ENCODE data around the gene P4HTM. TPM values are rescaled to one million over a fixed set of nuclear protein-coding genes. Genes with fewer than 3 reads are reported as not detected.

Gene P4HTM
- total and polyA plus RNA-seq, 7 experiments from 2014 or later: 19.7 to 74.7 (median 52.2) TPM

DNA sequence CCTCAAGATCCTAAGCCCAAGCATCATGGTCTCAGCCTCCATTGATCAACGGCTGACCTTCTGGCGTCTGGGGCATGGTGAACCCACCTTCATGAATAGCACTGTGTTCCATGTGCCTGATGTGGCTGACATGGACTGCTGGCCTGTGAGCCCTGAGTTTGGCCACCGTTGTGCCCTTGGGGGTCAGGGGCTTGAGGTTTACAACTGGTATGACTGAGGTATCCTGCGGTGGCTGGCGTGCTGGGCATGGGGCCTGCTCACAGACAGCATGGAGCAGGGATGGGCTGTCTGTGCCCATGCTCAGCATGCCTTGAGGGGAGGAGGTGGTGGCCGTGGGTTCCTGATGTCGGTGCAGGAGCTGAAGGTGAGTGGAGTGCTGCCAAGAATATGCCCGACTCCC lies 25.0 kb downstream of the P4HTM start:
- ATAC-seq: no peak
- Histone ChIP-seq H3K9me3 (ENCODE audit: control insufficient read depth in 2 of 3, low read length in 3 of 3) (no peaks in the 10 kb centered on the region), H3K27me3 (ENCODE audit: control insufficient read depth in 2 of 2, insufficient read depth in 2 of 2, low read length in 2 of 2) (no peaks in the 10 kb centered on the region), H3K27ac (ENCODE audit: low read depth, low read length) (no peak overlapping the region), H3K4me3 (ENCODE audit: low read length) (no peak overlapping the region), H3K36me3 (ENCODE audit: control insufficient read depth in 2 of 3, insufficient read depth in 3 of 3, low read length in 3 of 3) (peaks cover 0 to 54% (median 5%) of the 10 kb centered on the region in 3 experiments), H3K4me1 (ENCODE audit: control insufficient read depth in 2 of 2, insufficient read depth in 2 of 2, low read length in 2 of 2) (peaks cover 14% of the 10 kb centered on the region in 2 donors)
- Mint-ChIP-seq H3K4me3 (peak overlapping the region in 1 of 10 donors; percentile 88), H3K36me3 (peaks cover 0 to 14% (median 3%) of the 10 kb centered on the region in 5 donors), H3K4me1 (peaks cover 7 to 34% (median 25%) of the 10 kb centered on the region in 7 donors), H3K9me3 (no peaks in the 10 kb centered on the region), H3K27ac (peak overlapping the region in 5 of 9 donors; percentile 29 to 73 (median 55)), H3K27me3 (no peaks in the 10 kb centered on the region)
- POLR2A ChIA-PET: interaction anchor here (1.0 to 11.9 kb wide), 3 partner anchors 6 to 29 kb away, joined by 3 to 247 read pairs (median 179); partner anchors contain the start of genes P4HTM and WDR6
- intact Hi-C loops (cut with micrococcal nuclease): no loop called here
- DNase-seq: no peak
- CTCF ChIA-PET: interaction anchor here (0.6 to 1.5 kb wide), 3 partner anchors 16 to 28 kb away, joined by 3 to 8 read pairs (median 4); partner anchors contain the start of gene P4HTM

DNA sequence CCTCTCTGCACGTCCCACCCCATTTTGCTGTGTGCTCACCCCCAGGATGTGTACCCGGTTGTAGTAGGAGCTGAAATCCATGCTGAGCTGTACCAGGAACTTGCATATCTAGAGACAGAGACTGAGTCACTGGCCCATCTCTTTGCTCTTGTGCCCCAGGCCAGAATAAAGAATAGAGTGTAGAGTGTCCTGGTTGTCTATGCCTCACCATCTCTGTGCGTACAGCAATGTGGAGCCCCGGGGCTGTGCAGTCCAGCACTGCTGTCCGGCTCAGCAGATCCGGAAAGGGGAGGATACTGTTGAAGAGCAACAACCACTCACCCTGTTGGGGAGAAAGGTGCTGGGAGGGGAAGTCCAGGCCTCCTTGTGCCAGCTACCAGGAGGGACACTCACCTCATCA lies 25.7 kb downstream of the P4HTM start:
- H3K27ac Mint-ChIP-seq: peak overlapping the region in 5 of 9 donors; percentile 7 to 56 (median 51)
- H3K4me3 Mint-ChIP-seq: peak overlapping the region in 6 of 10 donors; percentile 14 to 88 (median 48)
- H3K4me1 ChIP-seq (ENCODE audit: control insufficient read depth in 2 of 2, insufficient read depth in 2 of 2, low read length in 2 of 2): peaks cover 19 to 20% of the 10 kb centered on the region in 2 donors
- H3K9me3 Mint-ChIP-seq: no peaks in the 10 kb centered on the region
- intact Hi-C loops (cut with micrococcal nuclease): no loop called here
- ChIA-PET CTCF (no interaction called here), POLR2A (interaction anchor here (1.0 to 11.9 kb wide), 4 partner anchors 6 to 30 kb away, joined by 3 to 247 read pairs (median 91); partner anchors contain the start of genes P4HTM and WDR6)
- H3K36me3 Mint-ChIP-seq: peaks cover 0 to 14% (median 3%) of the 10 kb centered on the region in 5 donors
- no peak for DNase-seq
- H3K4me3 ChIP-seq (ENCODE audit: low read length): no peak overlapping the region
- peaks cover 13 to 39% (median 30%) of the 10 kb centered on the region in 7 donors for H3K4me1 Mint-ChIP-seq
- H3K27me3 Mint-ChIP-seq: no peaks in the 10 kb centered on the region
- no peaks in the 10 kb centered on the region for H3K9me3 ChIP-seq (ENCODE audit: control insufficient read depth in 2 of 3, low read length in 3 of 3)
- H3K36me3 ChIP-seq (ENCODE audit: control insufficient read depth in 2 of 3, insufficient read depth in 3 of 3, low read length in 3 of 3): peaks cover 0 to 54% (median 5%) of the 10 kb centered on the region in 3 experiments
- no peaks in the 10 kb centered on the region for H3K27me3 ChIP-seq (ENCODE audit: control insufficient read depth in 2 of 2, insufficient read depth in 2 of 2, low read length in 2 of 2)
- H3K27ac ChIP-seq (ENCODE audit: low read depth, low read length): no peak overlapping the region
- ATAC-seq: no peak

- Mint-ChIP-seq H3K4me1 (peaks cover 13 to 44% (median 35%) of the 10 kb centered on the region in 7 donors), H3K9me3 (no peaks in the 10 kb centered on the region), H3K36me3 (peaks cover 0 to 14% (median 3%) of the 10 kb centered on the region in 5 donors), H3K4me3 (peak overlapping the region in 9 of 10 donors; percentile 60 to 97 (median 91)), H3K27me3 (peaks cover 0 to 2% (median 0%) of the 10 kb centered on the region in 5 donors), H3K27ac (peak overlapping the region in 7 of 9 donors; percentile 19 to 81 (median 63))
- no peaks in the 10 kb centered on the region for H3K27me3 ChIP-seq (ENCODE audit: control insufficient read depth in 2 of 2, insufficient read depth in 2 of 2, low read length in 2 of 2)
- DNase-seq: no peak
- no peak overlapping the region for H3K27ac ChIP-seq (ENCODE audit: low read depth, low read length)
- intact Hi-C loops (cut with micrococcal nuclease): no loop called here
- peaks cover 0 to 52% (median 5%) of the 10 kb centered on the region in 3 experiments for H3K36me3 ChIP-seq (ENCODE audit: control insufficient read depth in 2 of 3, insufficient read depth in 3 of 3, low read length in 3 of 3)
- H3K9me3 ChIP-seq (ENCODE audit: control insufficient read depth in 2 of 3, low read length in 3 of 3): no peaks in the 10 kb centered on the region
- no peak for ATAC-seq
- CTCF ChIA-PET: interaction anchor here (1.0 to 1.6 kb wide), 3 partner anchors 10 to 29 kb away, joined by 3 to 9 read pairs (median 6); partner anchors contain the start of gene WDR6
- peaks cover 19 to 20% of the 10 kb centered on the region in 2 donors for H3K4me1 ChIP-seq (ENCODE audit: control insufficient read depth in 2 of 2, insufficient read depth in 2 of 2, low read length in 2 of 2)
- POLR2A ChIA-PET: interaction anchor here (1.0 to 11.9 kb wide), 7 partner anchors 7 to 77 kb away, joined by 3 to 247 read pairs (median 5); partner anchors contain the start of genes IMPDH2, P4HTM, QRICH1 and WDR6
- H3K4me3 ChIP-seq (ENCODE audit: low read length): no peak overlapping the region
Observed at GRCh38 chr3:49016414-49017228, 26.6 kb downstream of the P4HTM start.

DNA sequence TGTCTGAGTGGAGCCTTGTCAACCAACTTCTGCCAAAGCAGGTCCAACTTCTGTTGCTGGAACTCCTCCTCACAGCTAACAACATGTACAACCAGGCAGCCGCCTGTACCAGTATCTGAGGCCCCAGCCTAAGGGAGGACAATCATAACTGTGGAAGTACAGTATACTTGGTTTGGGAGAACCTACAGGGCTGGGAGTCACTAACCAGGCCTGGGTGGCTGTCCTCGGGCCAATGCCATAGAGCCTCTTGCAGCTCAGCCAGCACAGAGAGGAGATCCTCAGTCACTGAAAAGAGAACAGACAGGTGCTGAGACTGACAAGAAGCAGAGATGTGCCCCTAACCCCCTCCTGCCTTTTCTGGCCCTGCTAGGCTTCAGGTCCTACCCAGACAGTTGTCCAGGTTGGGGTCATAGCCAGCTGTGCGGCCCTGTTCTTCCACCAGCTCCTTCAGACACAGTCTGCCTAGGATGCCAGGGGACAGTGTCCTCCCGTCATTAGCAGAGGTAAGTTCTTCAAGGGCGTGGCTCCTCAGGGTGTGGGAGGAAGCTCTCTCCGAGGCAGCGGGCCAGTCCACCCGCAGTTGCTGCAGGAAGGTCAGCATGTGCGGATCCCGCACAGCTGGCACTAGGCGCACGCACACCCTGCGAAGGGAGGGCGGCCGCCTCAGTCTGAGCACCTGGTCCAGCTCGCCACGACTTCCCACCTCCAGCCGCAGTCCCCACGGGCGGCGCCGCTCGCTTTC lies 27.4 kb downstream of the P4HTM start:
- Histone ChIP-seq H3K4me3 (ENCODE audit: low read length) (peak overlapping the region; percentile 84), H3K36me3 (ENCODE audit: control insufficient read depth in 2 of 3, insufficient read depth in 3 of 3, low read length in 3 of 3) (peaks cover 0 to 52% (median 5%) of the 10 kb centered on the region in 3 experiments), H3K9me3 (ENCODE audit: control insufficient read depth in 2 of 3, low read length in 3 of 3) (no peaks in the 10 kb centered on the region), H3K4me1 (ENCODE audit: control insufficient read depth in 2 of 2, insufficient read depth in 2 of 2, low read length in 2 of 2) (peaks cover 20 to 21% of the 10 kb centered on the region in 2 donors), H3K27ac (ENCODE audit: low read depth, low read length) (peak overlapping the region; percentile 83), H3K27me3 (ENCODE audit: control insufficient read depth in 2 of 2, insufficient read depth in 2 of 2, low read length in 2 of 2) (no peaks in the 10 kb centered on the region)
- peaks cover 13 to 39% (median 29%) of the 10 kb centered on the region in 7 donors for H3K4me1 Mint-ChIP-seq
- intact Hi-C loops (cut with micrococcal nuclease): no loop called here
- POLR2A ChIA-PET: interaction anchor here (0.5 to 11.9 kb wide), 9 partner anchors 8 to 301 kb away, joined by 3 to 247 read pairs (median 4); partner anchors contain the start of genes IMPDH2, IP6K2, P4HTM and QRICH1
- peaks cover 0 to 14% (median 3%) of the 10 kb centered on the region in 5 donors for H3K36me3 Mint-ChIP-seq
- peak overlapping the region; percentile 75 to 97 (median 91) for H3K4me3 Mint-ChIP-seq
- ATAC-seq: no peak
- H3K27ac Mint-ChIP-seq: peak overlapping the region; percentile 19 to 85 (median 63)
- peaks cover 0 to 2% (median 0%) of the 10 kb centered on the region in 5 donors for H3K27me3 Mint-ChIP-seq
- H3K9me3 Mint-ChIP-seq: no peaks in the 10 kb centered on the region
- CTCF ChIA-PET: interaction anchor here (1.0 to 1.6 kb wide), 4 partner anchors 10 to 30 kb away, joined by 3 to 9 read pairs (median 5); partner anchors contain the start of gene WDR6
- no peak for DNase-seq

DNA sequence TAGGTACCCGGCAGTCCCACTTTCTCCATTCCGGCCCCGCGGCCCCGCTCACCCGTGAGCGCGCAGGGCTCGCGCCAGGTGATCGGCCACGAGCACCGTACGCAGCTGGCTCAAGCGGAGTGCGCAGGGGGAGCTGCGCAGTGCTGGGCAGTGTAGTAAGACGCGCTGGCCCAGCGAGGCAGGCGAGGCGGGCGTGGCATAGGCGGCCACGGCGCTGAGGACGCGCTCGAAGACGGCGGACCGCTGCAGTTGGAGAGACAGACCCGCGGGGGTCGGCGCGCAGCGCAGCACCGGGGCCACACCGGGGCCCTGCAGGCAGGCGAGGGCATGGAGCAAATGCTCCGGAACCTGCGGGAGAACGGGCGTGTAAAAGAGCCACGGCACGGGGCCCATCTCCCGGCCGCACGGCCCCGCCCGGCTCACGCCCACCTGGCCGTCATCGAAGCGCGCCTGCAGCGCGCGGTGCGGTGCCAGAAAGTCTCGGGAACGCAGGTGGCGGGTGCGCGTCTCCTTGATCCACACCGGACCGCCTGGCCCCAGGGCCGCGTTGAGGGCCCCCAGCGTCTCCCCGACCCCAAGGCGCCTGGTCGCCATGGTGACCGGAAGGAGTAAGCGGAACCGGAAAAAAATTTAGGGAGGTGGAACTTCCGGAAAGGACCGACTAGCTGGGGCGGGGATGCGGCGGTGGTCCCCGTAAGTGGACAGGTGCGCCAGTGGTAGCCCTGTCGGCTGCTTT lies 28.1 kb downstream of the P4HTM start, which contains the start of gene DALRD3:
TSS of gene DALRD3 (minus strand) at position 610 of the 736 bp plus-strand sequence. CDS start at position 594, 16 bp downstream.
- H3K36me3 ChIP-seq (ENCODE audit: control insufficient read depth in 2 of 3, insufficient read depth in 3 of 3, low read length in 3 of 3): peaks cover 0 to 45% (median 3%) of the 10 kb centered on the region in 3 experiments
- POLR2A ChIA-PET: interaction anchor here (0.5 to 11.9 kb wide), 10 partner anchors 7 to 301 kb away, joined by 3 to 247 read pairs (median 4); partner anchors contain the start of genes IMPDH2, IP6K2, P4HTM and QRICH1
- ATAC-seq (peak; percentile 7), DNase-seq (peak in 8 of 9 donors; percentile 55 to 75 (median 64))
- H3K9me3 ChIP-seq (ENCODE audit: control insufficient read depth in 2 of 3, low read length in 3 of 3): no peaks in the 10 kb centered on the region
- peaks cover 25 to 27% of the 10 kb centered on the region in 2 donors for H3K4me1 ChIP-seq (ENCODE audit: control insufficient read depth in 2 of 2, insufficient read depth in 2 of 2, low read length in 2 of 2)
- peaks cover 0 to 16% (median 3%) of the 10 kb centered on the region in 5 donors for H3K36me3 Mint-ChIP-seq
- H3K27ac ChIP-seq (ENCODE audit: low read depth, low read length): peak within 1 kb of the TSS; percentile 83
- peak within 1 kb of the TSS; percentile 84 for H3K4me3 ChIP-seq (ENCODE audit: low read length)
- H3K27ac Mint-ChIP-seq: peak within 1 kb of the TSS; percentile 71 to 98 (median 93)
- peak within 1 kb of the TSS; percentile 88 to 98 (median 96) for H3K4me3 Mint-ChIP-seq
- CTCF ChIA-PET: interaction anchor here (1.0 to 1.6 kb wide), 3 partner anchors 11 to 30 kb away, joined by 3 to 9 read pairs (median 4); partner anchors contain the start of gene WDR6
- H3K27me3 ChIP-seq (ENCODE audit: control insufficient read depth in 2 of 2, insufficient read depth in 2 of 2, low read length in 2 of 2): no peaks in the 10 kb centered on the region
- peaks cover 0 to 2% (median 0%) of the 10 kb centered on the region in 5 donors for H3K27me3 Mint-ChIP-seq
- no peaks in the 10 kb centered on the region for H3K9me3 Mint-ChIP-seq
- peaks cover 15 to 42% (median 36%) of the 10 kb centered on the region in 7 donors for H3K4me1 Mint-ChIP-seq
- intact Hi-C loops (cut with micrococcal nuclease): no loop called here
